ENCODE data around the gene RBCK1. TPM values are rescaled to one million over a fixed set of nuclear protein-coding genes. Genes with fewer than 3 reads are reported as not detected.
A peak's percentile ranks its signal among the peaks of the same experiment; 100 is the strongest.

Gene RBCK1
- total and polyA plus RNA-seq, 9 donors = 53.5 to 86.9 (median 76.6) TPM

GRCh38 chr20:428658-429200, 20.6 kb downstream of the RBCK1 start:
- TF ChIP-seq EP300 (IDR thresholded peaks at IDR 0.05) (no peak), POLR2A (IDR thresholded peaks at IDR 0.05) (no peak), CTCF (IDR thresholded peaks at IDR 0.05) (no peak)
- DNase-seq = no peak
- Histone ChIP-seq H3K4me1 (ENCODE audit: insufficient read depth) (no peaks in the 10 kb centered on the region), H3K4me3 (no peak overlapping the region), H3K9me3 (no peaks in the 10 kb centered on the region), H3K36me3 (no peaks in the 10 kb centered on the region), H3K27ac (no peak overlapping the region), H3K27me3 (no peaks in the 10 kb centered on the region)
- intact Hi-C loops (cut with DNase I) = no loop called here
- 84 to 88% (median 84%) methylated on average over 14 of the region's 14 CpGs for WGBS, 3 donors

GRCh38 chr20:430091-430999, 22.2 kb downstream of the RBCK1 start:
- intact Hi-C loops (cut with DNase I) = no loop called here
- Histone ChIP-seq H3K4me3 (no peak overlapping the region), H3K4me1 (ENCODE audit: insufficient read depth) (no peaks in the 10 kb centered on the region), H3K9me3 (no peaks in the 10 kb centered on the region), H3K27me3 (no peaks in the 10 kb centered on the region), H3K36me3 (no peaks in the 10 kb centered on the region), H3K27ac (no peak overlapping the region)
- no peak for DNase-seq
- TF ChIP-seq CTCF (IDR thresholded peaks at IDR 0.05) = no peak
- no peak for TF ChIP-seq POLR2A (IDR thresholded peaks at IDR 0.05)
- no peak for TF ChIP-seq EP300 (IDR thresholded peaks at IDR 0.05)
- WGBS, 3 donors = 72% methylated on average over 21 of the region's 21 CpGs

GRCh38 chr20:431012-431904, 23.2 kb downstream of the RBCK1 start:
- H3K27me3 ChIP-seq = no peaks in the 10 kb centered on the region
- H3K36me3 ChIP-seq = no peaks in the 10 kb centered on the region
- DNase-seq = peak in 1 of 5 donors; percentile 55
- whole genome bisulfite sequencing, 3 donors = 64 to 69% (median 66%) methylated on average over 17 of the region's 17 CpGs
- H3K4me1 ChIP-seq (ENCODE audit: insufficient read depth) = no peaks in the 10 kb centered on the region
- no peak overlapping the region for H3K4me3 ChIP-seq
- intact Hi-C loops (cut with DNase I) = no loop called here
- TF ChIP-seq EP300 (IDR thresholded peaks at IDR 0.05) (no peak), POLR2A (IDR thresholded peaks at IDR 0.05) (no peak), CTCF (IDR thresholded peaks at IDR 0.05) (no peak)
- no peaks in the 10 kb centered on the region for H3K9me3 ChIP-seq
- H3K27ac ChIP-seq = no peak overlapping the region

- Histone ChIP-seq H3K4me3 (no peak overlapping the region), H3K9me3 (no peaks in the 10 kb centered on the region), H3K4me1 (ENCODE audit: insufficient read depth) (no peaks in the 10 kb centered on the region), H3K27ac (no peak overlapping the region), H3K36me3 (no peaks in the 10 kb centered on the region), H3K27me3 (no peaks in the 10 kb centered on the region)
- TF ChIP-seq EP300 (IDR thresholded peaks at IDR 0.05) = no peak
- no peak for TF ChIP-seq CTCF (IDR thresholded peaks at IDR 0.05)
- TF ChIP-seq POLR2A (IDR thresholded peaks at IDR 0.05) = no peak
- DNase-seq = no peak
- intact Hi-C loops (cut with DNase I) = no loop called here
- WGBS, 3 donors = 86 to 91% (median 88%) methylated on average over 13 of the region's 13 CpGs
Measured at GRCh38 chr20:432208-432607, 24.1 kb downstream of the RBCK1 start.

Measured in ovary (tissue), 9 donors.